Hepatic stellate cell (primary cell): ENCODE measurements around the gene HOOK2.
"Not testable (repeated sequence)": the region's sequence is repeated elsewhere in the genome, so short reads cannot be mapped to it uniquely, and the experiment has no call there.

ENCODE experiments used
- DNase-seq: peaks from one replicate; pipeline ENCODE4 v3.0.0; 2011; ENCODE audit warnings: low spot score

HOOK2 gene

GRCh38 chr19:12721656-12722565 is 53.4 kb downstream of the HOOK2 start:
- DNase-seq: peak; percentile 89

GRCh38 chr19:12720851-12721655 is 54.3 kb downstream of the HOOK2 start:
- peak; percentile 50 for DNase-seq

DNA sequence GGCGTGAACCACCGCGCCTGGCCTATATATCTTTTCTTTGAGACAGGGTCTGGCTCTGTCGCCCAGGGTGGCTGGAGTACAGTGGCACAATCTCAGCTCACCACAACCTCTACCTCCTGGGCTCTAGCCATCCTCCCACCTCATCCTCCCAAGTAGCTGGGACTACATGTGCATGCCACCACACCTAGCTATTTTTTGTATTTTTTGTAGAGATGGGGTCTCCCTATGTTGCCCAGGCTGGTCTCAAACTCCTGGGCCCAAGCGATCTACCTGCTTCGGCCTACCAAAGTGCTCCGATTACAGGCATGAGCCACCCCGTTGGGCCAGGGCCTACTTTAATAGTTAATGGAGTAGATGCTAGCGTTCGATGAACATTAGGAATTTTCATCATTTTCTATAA is 55.1 kb downstream of the HOOK2 start:
- DNase-seq: no peak

- no peak for DNase-seq
These were observed 59.4 kb downstream of the HOOK2 start for GRCh38 chr19:12715929-12716328.

- DNase-seq: no peak
These were observed 60.2 kb downstream of the HOOK2 start for GRCh38 chr19:12715102-12715501.

DNA sequence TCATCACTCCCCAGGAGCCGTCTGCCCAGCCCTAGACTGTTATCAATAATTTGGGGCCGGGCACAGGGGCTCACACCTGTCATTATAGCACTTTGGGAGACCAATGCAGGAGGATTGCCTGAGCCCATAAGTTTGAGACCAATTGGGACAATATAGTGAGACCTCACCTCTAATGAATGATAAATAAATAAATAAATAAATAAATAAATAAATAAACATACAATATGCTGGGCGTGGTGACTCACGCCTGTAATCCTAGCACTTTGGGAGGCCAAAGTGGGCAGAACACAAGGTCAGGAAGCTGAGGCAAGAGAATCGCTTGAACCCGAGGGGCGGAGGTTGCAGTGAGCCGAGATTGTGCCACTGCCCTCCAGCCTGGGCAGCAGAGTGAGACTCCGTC is 62.0 kb downstream of the HOOK2 start:
- DNase-seq: not testable (repeated sequence)
